ENCODE data around the gene HSD3B7.
"Not testable (repeated sequence)": the region's sequence is repeated elsewhere in the genome, so short reads cannot be mapped to it uniquely, and the experiment has no call there.

Gene HSD3B7

GRCh38 chr16:31006589-31006988 is 21.6 kb downstream of the HSD3B7 start:
- TF ChIP-seq Cebpa-rat (IDR thresholded peaks at IDR 0.05): no peak
- no peak overlapping the region for H3K4me2 ChIP-seq
- H3K36me3 ChIP-seq: no peaks in the 10 kb centered on the region
- no peak overlapping the region for H3K27ac ChIP-seq
- no peak overlapping the region for H3K9ac ChIP-seq
- H3K27me3 ChIP-seq: peaks cover 9% of the 10 kb centered on the region; the same call in 1 of the 2 replicates
- H4K20me1 ChIP-seq: 0 out of 2 replicates have a peak, but pooled peaks cover 8% of the 10 kb centered on the region
- H3K4me1 ChIP-seq: peaks cover 37% of the 10 kb centered on the region
- no peaks in the 10 kb centered on the region for H3K9me3 ChIP-seq
- no peak overlapping the region for H3K4me3 ChIP-seq

- Histone ChIP-seq H3K9me3 (no peaks in the 10 kb centered on the region), H3K4me2 (peak overlapping the region; percentile 37), H3K4me1 (peaks cover 37% of the 10 kb centered on the region), H3K27ac (no peak overlapping the region), H3K4me3 (no peak overlapping the region), H3K27me3 (peaks cover 14% of the 10 kb centered on the region; the same call in 1 of the 2 replicates), H3K36me3 (no peaks in the 10 kb centered on the region), H4K20me1 (0 out of 2 replicates have a peak, but pooled peaks cover 8% of the 10 kb centered on the region), H3K9ac (no peak overlapping the region)
- no peak for TF ChIP-seq Cebpa-rat (IDR thresholded peaks at IDR 0.05)
Observed at GRCh38 chr16:31007684-31008083, 22.7 kb downstream of the HSD3B7 start.

GRCh38 chr16:31008149-31008548 is 23.1 kb downstream of the HSD3B7 start:
- Histone ChIP-seq H3K4me3 (no peak overlapping the region), H3K9ac (no peak overlapping the region), H3K9me3 (no peaks in the 10 kb centered on the region), H3K27ac (no peak overlapping the region), H3K4me2 (no peak overlapping the region), H3K4me1 (peaks cover 37% of the 10 kb centered on the region), H3K36me3 (no peaks in the 10 kb centered on the region), H4K20me1 (0 out of 2 replicates have a peak, but pooled peaks cover 8% of the 10 kb centered on the region), H3K27me3 (peaks cover 14% of the 10 kb centered on the region; the same call in 1 of the 2 replicates)
- TF ChIP-seq Cebpa-rat (IDR thresholded peaks at IDR 0.05): no peak

GRCh38 chr16:31008551-31008950 is 23.5 kb downstream of the HSD3B7 start:
- H4K20me1 ChIP-seq: 0 out of 2 replicates have a peak, but pooled peaks cover 6% of the 10 kb centered on the region
- H3K36me3 ChIP-seq: no peaks in the 10 kb centered on the region
- H3K27ac ChIP-seq: no peak overlapping the region
- peaks cover 37% of the 10 kb centered on the region for H3K4me1 ChIP-seq
- no peak overlapping the region for H3K4me3 ChIP-seq
- no peak overlapping the region for H3K9ac ChIP-seq
- peaks cover 14% of the 10 kb centered on the region; the same call in 1 of the 2 replicates for H3K27me3 ChIP-seq
- TF ChIP-seq Cebpa-rat (IDR thresholded peaks at IDR 0.05): no peak
- no peak overlapping the region for H3K4me2 ChIP-seq
- H3K9me3 ChIP-seq: no peaks in the 10 kb centered on the region

- TF ChIP-seq Cebpa-rat (IDR thresholded peaks at IDR 0.05): no peak
Observed at GRCh38 chr16:31009120-31009519, 24.1 kb downstream of the HSD3B7 start.

GRCh38 chr16:31009894-31010584 is 25.0 kb downstream of the HSD3B7 start:
- Histone ChIP-seq H3K4me2 (peak overlapping the region; percentile 76), H3K9ac (0 out of 2 replicates have a peak overlapping the region, but pooled peaks have one; percentile 24)

More at GRCh38 chr16:31009120-31009519, 24.1 kb downstream of the HSD3B7 start:
- Histone ChIP-seq H3K4me1 (peaks cover 37% of the 10 kb centered on the region), H3K4me2 (peak overlapping the region; percentile 76), H3K9ac (no peak overlapping the region), H3K4me3 (no peak overlapping the region), H3K36me3 (no peaks in the 10 kb centered on the region), H4K20me1 (0 out of 2 replicates have a peak, but pooled peaks cover under 1% of the 10 kb centered on the region), H3K27me3 (peaks cover 14% of the 10 kb centered on the region; the same call in 1 of the 2 replicates), H3K9me3 (no peaks in the 10 kb centered on the region), H3K27ac (no peak overlapping the region)

GRCh38 chr16:31010585-31011325 is 25.7 kb downstream of the HSD3B7 start, which contains the start of gene STX1B:
TSS of gene STX1B (minus strand) at chr16:31010638. CDS start at chr16:31010396, 242 bp downstream.
- Histone ChIP-seq H3K9me3 (no peaks in the 10 kb centered on the region), H3K4me3 (peak within 1 kb of the TSS; percentile 62), H3K4me1 (peaks cover 37% of the 10 kb centered on the region), H3K27ac (no peak within 1 kb of the TSS), H3K27me3 (peaks cover 14% of the 10 kb centered on the region; the same call in 1 of the 2 replicates), H4K20me1 (no peaks in the 10 kb centered on the region), H3K36me3 (no peaks in the 10 kb centered on the region), H3K4me2 (peak within 1 kb of the TSS; percentile 76), H3K9ac (0 out of 2 replicates have a peak within 1 kb of the TSS, but pooled peaks have one; percentile 24)
- TF ChIP-seq Cebpa-rat (IDR thresholded peaks at IDR 0.05): no peak

More at GRCh38 chr16:31009894-31010584, 25.0 kb downstream of the HSD3B7 start:
- H3K27ac ChIP-seq: no peak overlapping the region
- H3K27me3 ChIP-seq: peaks cover 14% of the 10 kb centered on the region; the same call in 1 of the 2 replicates
- no peaks in the 10 kb centered on the region for H4K20me1 ChIP-seq
- peak overlapping the region; percentile 62 for H3K4me3 ChIP-seq
- H3K36me3 ChIP-seq: no peaks in the 10 kb centered on the region
- H3K4me1 ChIP-seq: peaks cover 37% of the 10 kb centered on the region
- no peaks in the 10 kb centered on the region for H3K9me3 ChIP-seq
- TF ChIP-seq Cebpa-rat (IDR thresholded peaks at IDR 0.05): no peak

- H3K4me3 ChIP-seq, H4K20me1 ChIP-seq: not testable (repeated sequence)
- peaks cover 14% of the 10 kb centered on the region; the same call in 1 of the 2 replicates for H3K27me3 ChIP-seq
Observed at GRCh38 chr16:31011815-31012214, 26.8 kb downstream of the HSD3B7 start.

GRCh38 chr16:31013292-31013691 is 28.3 kb downstream of the HSD3B7 start:
- H3K4me2 ChIP-seq, H3K27ac ChIP-seq, H4K20me1 ChIP-seq: not testable (repeated sequence)

More at GRCh38 chr16:31011815-31012214, 26.8 kb downstream of the HSD3B7 start:
- not testable (repeated sequence) for H3K9ac ChIP-seq, H3K27ac ChIP-seq, H3K4me2 ChIP-seq, H3K36me3 ChIP-seq, H3K9me3 ChIP-seq
- peaks cover 37% of the 10 kb centered on the region for H3K4me1 ChIP-seq

More at GRCh38 chr16:31013292-31013691, 28.3 kb downstream of the HSD3B7 start:
- not testable (repeated sequence) for H3K9ac ChIP-seq, H3K36me3 ChIP-seq, H3K4me3 ChIP-seq, H3K9me3 ChIP-seq
- peaks cover 24% of the 10 kb centered on the region for H3K4me1 ChIP-seq
- peaks cover 14% of the 10 kb centered on the region; the same call in 1 of the 2 replicates for H3K27me3 ChIP-seq
